Measurements from ENCODE around the gene PPP2R2C.
A peak's percentile ranks its signal among the peaks of the same experiment; 100 is the strongest.

PPP2R2C gene

DNA sequence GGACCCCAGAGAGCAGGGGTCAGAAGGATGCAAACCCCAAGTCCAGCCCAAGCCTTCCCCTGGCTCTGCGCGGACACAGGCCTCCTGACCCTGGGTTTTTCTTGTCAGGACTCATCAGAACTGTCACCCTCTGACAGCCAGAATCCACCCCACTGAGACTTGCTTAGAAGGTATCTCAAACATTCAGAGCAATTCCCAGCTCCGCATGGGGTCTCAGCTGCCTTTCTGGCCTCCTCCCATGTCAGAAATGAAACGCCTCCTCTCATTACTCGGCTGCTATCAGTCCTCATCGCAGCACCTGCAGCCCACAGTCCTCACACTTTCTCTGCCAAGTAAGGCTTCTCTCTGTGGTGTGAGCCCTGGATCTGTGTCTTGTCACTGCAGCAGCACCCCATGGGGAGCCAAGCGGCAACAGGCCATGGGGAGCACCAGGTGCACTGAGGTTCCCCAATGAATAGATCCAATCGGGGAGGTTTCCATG is 105.0 kb downstream of the PPP2R2C start:
- DNase-seq (ENCODE audit: low read depth in 2 of 2), result no peak

DNA sequence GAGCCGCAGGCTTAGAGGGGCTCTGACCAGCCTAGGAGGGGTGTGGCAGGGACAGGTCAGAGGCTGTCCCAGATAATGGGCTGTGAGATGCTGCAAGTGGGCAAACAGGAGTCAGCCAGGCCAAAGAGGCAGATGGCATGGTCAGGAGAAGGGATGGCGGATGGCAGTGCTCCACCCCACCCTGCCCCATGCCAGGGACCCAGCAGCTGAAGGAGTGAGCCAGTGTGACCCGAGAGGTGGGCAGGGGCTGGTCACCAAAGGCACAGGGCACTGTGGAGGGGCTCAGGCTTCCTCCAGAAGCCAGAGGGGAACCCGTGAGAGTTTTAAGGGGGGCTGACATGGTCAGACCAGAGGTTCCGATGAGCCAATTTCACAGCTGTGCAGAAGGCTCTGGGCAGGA is 105.8 kb downstream of the PPP2R2C start:
- DNase-seq (ENCODE audit: low read depth in 2 of 2), result no peak

- DNase-seq (ENCODE audit: low read depth in 2 of 2), result no peak
These were observed 106.8 kb downstream of the PPP2R2C start for GRCh38 chr4:6365545-6366086.

DNA sequence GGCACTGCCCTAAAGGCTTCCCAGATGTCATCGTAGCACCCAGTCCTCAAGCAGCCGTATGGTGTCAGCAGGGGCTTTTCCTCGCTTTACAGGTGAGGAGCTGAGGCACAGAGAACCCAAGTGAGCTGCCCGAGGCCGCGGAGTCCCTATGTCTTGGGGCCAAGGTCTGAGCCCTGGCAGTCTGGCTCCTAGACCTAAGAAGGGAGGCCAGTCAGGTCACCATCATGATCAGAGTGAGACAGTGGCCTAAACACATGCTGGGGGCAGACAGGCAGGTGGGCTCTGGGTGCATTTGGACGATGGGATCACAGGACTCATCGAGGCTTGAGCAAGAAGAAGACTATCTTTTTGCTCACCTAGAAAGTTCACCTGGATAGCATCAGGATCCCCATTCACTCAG is 107.8 kb downstream of the PPP2R2C start:
- no peak for DNase-seq (ENCODE audit: low read depth in 2 of 2)

DNA sequence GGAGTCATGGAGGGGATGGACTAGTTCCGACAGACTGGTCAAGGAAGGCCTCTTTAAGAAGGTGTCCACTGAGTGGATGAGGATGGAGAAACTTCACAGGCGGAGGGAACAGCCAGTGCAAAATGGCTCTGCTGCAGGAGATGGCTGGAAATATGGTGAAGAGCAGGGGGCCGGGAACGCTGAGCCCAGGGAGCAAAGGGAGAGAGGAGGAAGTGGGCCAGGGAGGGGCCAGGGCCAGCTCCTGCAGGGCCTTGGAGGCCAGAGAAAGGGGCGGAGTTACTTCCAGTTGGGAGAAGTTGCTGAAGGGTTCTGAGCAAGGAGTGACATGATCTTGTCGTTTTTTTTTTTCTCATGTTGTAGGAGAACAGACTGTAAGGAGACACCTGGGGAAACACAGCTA is 108.3 kb downstream of the PPP2R2C start:
- no peak for DNase-seq (ENCODE audit: low read depth in 2 of 2)

- DNase-seq (ENCODE audit: low read depth in 2 of 2), result peak in 1 of 2 donors; percentile 23
These were observed 109.5 kb downstream of the PPP2R2C start for GRCh38 chr4:6362896-6363295.

DNA sequence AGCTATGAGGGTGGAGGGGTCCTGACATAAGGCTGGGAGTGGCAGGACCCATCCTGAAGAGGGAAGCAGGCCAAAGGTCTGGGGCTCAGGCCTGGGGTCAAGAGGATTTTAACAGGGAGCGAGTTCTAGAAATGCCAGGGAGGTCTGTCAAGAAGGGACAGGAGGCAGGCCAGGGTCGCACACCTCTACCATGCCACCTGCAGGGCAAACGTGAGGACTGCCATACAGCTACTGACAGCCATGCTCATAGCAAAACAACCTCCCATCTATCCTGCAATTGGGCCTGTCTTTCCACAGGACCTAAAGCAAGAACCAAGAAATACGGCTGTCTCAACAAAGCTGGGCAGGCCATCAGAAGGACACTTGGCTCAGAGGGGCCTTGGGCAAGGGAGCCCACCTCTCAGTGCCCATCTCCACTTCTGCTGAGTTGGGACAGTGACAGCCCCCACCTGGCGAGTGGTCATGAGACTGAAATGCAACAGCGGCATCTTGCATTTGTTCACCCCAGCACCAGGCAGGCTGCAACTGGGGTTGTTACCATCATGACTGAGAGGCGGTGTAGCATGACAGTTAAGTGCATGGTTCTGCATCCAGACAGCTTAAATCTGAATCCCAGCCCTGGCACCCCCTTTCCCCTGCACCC is 110.0 kb downstream of the PPP2R2C start:
- no peak for DNase-seq (ENCODE audit: low read depth in 2 of 2)

DNA sequence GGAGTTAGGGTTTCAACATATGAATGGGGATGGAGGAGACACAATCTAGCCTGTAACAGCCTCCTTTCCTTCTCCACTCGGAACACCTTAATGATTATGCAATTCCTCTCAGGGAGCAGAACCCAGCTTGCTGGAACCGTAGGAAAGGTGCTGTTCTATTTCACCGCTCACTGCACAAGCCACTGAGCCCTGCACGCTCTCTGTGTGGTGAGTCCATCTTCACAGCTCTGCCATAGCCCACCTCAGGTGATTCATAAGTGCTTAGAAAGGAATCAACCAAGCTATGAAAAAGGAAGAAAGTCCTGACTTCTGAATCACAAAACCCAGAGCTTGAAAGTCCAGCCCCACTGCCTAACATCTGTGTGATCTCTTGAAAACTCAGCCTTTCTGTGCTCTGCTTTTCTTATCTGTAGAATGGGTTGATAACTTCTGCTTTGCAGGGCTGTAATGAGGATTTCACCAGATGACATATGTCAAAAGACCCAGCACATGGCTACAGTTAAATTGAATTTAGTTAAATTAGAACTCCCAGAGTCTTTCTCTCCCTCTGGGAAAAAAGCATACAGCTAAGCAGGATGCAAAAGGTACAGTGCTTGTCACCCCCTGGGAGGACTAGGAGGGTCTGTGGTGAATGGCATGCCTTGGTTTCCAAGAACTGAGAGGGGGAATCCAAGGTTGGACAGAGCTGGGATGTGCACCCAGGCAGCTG is 111.2 kb downstream of the PPP2R2C start:
- no peak for DNase-seq (ENCODE audit: low read depth in 2 of 2)

DNA sequence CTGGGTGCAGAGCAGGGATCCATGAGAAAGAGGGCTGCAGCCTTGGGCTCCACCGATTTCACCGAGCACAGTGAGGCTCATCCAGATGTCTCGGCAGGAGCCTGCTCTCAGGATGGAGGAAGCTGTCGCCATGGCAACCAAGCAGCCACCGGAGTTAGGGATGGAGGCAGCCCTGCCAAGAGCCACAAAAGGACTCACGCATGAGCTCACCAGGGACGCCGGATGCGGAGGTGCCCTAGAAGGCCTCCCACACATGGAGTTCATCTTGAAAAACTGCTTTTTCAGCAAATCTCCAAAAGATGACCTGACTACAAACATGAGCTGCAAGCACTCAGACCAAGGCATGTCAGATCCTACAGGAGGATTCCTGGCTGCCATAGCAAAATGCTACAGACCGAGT is 112.0 kb downstream of the PPP2R2C start:
- DNase-seq (ENCODE audit: low read depth in 2 of 2), result no peak

DNA sequence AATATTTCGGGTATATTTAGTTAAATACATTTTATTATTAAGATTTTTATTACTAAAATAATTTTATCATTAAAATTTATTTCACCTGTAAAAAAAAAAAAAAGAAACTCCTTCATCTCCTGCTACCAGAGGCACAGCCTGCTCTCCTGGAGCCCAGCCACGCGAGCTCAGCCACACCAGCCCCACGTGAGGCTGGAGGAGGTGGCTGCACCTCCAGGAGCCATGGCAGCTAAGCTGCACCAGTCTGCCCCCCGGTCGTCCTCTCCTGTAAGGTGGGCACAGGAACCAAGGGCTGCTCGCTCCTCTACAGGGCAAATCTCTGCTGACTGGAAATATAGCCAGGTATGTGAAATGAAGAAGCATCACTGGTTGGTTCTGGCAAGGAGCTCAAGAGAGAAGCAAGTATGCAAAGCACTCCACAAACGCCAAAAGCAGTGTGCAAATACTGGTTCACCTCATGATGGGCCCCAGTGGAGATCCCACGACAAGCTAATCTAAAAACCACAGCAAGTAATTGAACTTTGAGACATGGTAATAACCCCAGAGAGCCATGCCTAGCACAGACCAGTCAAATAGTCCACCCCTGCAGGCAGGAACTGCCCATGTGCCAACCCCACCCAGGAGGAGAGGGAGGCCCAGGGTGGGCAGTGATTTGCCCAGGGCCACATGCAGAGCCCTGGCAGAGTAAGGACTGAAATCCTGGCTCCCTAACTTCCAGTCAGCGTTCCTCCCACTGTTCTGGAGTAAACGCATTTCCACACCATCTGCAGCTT is 112.7 kb downstream of the PPP2R2C start:
- DNase-seq (ENCODE audit: low read depth in 2 of 2), result no peak

DNA sequence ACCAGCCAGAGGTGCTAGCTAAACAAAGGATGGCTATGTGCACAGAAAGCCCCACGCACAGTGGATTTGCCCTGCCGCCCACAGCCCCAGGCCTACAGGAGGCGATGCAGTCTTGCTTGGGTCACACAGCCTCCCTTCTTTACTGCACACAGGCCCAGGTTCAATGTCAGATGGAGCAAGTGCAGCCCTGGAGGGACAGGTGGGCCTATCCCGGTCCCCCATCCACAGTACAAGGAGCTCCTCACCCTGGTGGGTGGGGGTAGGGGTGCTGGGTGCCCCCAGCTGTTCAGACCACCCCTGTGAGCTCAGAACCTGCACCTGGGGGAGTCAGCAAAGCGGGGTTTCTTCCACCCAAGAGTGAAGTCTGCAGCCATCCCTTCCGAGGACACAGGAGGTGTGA is 114.9 kb downstream of the PPP2R2C start:
- no peak for DNase-seq (ENCODE audit: low read depth in 2 of 2)

- no peak for DNase-seq (ENCODE audit: low read depth in 2 of 2)
These were observed 116.3 kb downstream of the PPP2R2C start for GRCh38 chr4:6356076-6356560.

GRCh38 chr4:6355052-6355451 is 117.4 kb downstream of the PPP2R2C start:
- no peak for DNase-seq (ENCODE audit: low read depth in 2 of 2)

- no peak for DNase-seq (ENCODE audit: low read depth in 2 of 2)
These were observed 117.8 kb downstream of the PPP2R2C start for GRCh38 chr4:6354626-6355025.

- no peak for DNase-seq (ENCODE audit: low read depth in 2 of 2)
These were observed 118.3 kb downstream of the PPP2R2C start for GRCh38 chr4:6354119-6354518.

DNA sequence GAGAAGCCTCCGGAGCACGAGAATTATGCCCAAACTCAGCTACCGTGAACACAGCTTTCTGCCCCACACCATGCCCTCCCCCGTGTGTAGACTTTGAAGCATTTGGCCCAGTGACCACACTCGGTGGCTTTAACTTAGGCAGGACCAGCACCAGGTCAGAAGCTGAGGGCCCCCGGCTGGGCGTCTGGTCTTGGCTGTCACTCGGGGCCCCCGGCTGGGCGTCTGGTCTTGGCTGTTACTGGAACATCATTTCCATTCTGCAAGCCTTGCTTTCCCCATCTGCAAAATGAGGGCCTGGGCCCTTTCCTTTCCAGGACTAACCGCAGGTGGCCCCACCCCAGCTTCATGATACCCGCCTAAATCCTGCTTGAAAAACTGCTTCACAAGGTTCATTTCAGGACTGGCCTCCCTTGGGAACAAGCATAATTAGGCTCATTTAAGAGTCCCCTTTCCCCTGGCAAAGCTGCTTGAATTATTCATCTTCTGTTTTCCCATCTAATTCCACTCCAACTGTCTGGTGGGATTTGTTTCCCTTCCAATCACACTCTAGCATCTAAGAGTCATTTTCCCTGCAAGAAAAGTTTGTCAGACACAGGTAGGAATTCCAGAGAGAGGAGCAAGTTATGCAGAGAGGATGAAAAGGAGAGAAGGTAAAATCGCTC is 120.3 kb downstream of the PPP2R2C start:
- no peak for DNase-seq (ENCODE audit: low read depth in 2 of 2)

DNA sequence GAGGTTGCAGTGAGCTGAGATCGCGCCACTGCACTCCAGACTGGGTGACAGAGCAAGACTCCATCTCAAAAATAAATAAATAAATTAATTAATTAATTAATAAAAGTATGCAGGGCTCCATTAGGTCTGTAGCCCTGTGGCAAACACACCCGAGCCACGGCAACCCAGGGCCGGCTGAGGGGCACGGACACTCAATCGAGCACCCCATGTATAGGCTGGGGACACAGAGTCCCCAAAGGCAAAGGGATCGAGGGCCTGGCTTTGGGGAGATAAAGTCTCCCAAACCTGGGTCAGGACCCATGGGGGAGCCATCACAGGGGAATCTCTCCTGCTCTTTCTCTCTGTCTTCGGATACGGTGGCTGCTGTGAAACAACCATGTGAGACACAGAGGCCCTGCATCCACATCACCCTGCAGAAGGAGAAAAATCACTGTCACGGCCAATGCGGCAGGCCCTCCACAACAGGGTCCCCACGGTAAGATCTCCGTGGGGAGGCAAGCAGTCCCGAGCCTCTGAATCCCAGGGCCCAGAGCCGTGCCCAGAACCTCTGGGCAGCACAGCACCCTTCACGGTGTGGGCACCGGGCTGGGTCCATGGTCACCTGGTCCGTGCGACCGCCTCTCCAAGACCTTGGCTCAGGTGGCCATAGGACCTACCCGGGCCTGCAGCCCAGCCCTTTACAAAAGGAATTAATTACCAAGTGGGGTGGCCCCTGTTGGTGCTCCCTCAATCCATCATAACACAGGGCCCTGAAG is 121.0 kb downstream of the PPP2R2C start:
- no peak for DNase-seq (ENCODE audit: low read depth in 2 of 2)

- DNase-seq (ENCODE audit: low read depth in 2 of 2), result no peak
These were observed 121.8 kb downstream of the PPP2R2C start for GRCh38 chr4:6350646-6351045.

- no peak for DNase-seq (ENCODE audit: low read depth in 2 of 2)
These were observed 122.4 kb downstream of the PPP2R2C start for GRCh38 chr4:6349896-6350603.

DNA sequence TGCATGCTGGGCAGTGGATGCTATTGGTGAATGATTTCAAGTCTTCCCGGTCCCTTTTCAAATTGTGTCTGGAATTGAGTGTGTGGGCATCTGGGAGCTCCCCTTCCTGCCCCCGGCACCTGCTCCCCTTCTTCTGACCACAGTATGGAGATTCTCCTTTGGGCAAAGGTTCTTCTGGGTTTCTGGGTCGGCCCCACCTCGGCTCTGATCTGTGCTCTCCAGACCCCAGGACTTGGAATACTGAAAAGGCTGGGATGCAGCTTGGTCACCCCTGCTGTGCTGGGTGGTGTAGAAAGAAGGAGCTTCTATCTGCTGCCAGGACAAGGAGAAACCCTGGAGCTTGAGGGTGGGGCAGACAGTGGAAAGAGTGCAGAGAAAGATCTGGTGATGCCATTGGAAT is 124.0 kb downstream of the PPP2R2C start:
- no peak for DNase-seq (ENCODE audit: low read depth in 2 of 2)
